Measurements from ENCODE around the gene TMEM121. TPM values are rescaled to one million over a fixed set of nuclear protein-coding genes. Genes with fewer than 3 reads are reported as not detected.
A peak's percentile ranks its signal among the peaks of the same experiment; 100 is the strongest.

Gene TMEM121
- total RNA-seq, 4 donors from 2014 or later: 0.99 to 5.4 (median 4.0) TPM

DNA sequence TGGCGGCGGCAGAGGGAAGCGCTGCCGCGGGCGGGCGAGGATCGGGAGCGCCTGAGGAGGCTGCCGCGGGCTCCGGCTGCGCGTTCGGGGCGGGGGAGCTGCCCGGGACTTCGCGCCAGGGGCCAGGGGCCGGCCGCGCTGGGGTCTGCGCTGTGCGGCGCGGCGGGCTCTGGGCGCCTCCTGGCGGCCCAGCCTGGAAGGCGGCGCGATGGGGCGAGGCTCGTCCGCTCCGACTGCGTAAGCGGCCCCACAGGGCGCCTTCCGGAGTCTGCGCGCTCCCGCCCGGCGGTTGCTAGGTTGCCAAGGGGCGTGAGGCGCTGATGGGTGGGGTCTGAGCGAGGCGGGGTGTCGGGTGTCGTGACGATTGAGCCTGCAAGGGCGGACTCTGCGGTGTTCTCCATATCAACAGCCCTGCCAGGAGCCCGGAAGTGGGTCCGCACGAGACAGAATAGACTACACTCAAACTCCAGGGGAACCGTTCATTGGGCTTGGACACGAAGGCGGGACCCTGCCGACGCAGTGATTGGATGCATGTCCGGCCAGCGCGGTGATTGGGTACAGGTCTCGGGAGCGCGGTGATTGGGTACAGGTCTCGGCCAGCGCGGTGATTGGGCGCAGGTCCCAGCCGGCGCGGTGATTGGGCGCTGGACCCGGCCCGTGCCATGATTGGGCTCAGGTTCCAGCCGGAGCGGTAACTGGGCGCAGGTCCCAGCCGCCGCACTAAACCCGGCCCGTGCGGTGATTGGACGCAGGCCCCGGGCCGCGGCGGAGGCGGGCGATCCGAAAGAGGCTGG, 35.6 kb upstream of the TMEM121 start, which contains the start of gene TEDC1:
TSS of gene TEDC1 (plus strand) at position 675 of the 794 bp plus-strand sequence. CDS start 130 bp downstream, outside the sequence.
- intact Hi-C loops (cut with DNase I; ENCODE audit: low total_unique reads): loop anchor here (10.0 kb wide), 1 partner anchor 116 kb away; no protein-coding TSS in a partner anchor
- peak; percentile 100 for DNase-seq (ENCODE audit: low spot score in 2 of 2)
- no peak for TF ChIP-seq POLR2A (IDR thresholded peaks at IDR 0.05)
- TF ChIP-seq, protein P1, sequence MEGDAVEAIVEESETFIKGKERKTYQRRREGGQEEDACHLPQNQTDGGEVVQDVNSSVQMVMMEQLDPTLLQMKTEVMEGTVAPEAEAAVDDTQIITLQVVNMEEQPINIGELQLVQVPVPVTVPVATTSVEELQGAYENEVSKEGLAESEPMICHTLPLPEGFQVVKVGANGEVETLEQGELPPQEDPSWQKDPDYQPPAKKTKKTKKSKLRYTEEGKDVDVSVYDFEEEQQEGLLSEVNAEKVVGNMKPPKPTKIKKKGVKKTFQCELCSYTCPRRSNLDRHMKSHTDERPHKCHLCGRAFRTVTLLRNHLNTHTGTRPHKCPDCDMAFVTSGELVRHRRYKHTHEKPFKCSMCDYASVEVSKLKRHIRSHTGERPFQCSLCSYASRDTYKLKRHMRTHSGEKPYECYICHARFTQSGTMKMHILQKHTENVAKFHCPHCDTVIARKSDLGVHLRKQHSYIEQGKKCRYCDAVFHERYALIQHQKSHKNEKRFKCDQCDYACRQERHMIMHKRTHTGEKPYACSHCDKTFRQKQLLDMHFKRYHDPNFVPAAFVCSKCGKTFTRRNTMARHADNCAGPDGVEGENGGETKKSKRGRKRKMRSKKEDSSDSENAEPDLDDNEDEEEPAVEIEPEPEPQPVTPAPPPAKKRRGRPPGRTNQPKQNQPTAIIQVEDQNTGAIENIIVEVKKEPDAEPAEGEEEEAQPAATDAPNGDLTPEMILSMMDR (IDR thresholded peaks at IDR 0.05): peak in 1 of 3 donors; percentile 39
- H3K4me3 ChIP-seq (ENCODE audit: low read depth, poor library complexity, severe bottlenecking): peak within 1 kb of the TSS; percentile 33
- 0 to 1% methylated on average over 13 to 56 of the region's 94 CpGs for WGBS, 2 donors

DNA sequence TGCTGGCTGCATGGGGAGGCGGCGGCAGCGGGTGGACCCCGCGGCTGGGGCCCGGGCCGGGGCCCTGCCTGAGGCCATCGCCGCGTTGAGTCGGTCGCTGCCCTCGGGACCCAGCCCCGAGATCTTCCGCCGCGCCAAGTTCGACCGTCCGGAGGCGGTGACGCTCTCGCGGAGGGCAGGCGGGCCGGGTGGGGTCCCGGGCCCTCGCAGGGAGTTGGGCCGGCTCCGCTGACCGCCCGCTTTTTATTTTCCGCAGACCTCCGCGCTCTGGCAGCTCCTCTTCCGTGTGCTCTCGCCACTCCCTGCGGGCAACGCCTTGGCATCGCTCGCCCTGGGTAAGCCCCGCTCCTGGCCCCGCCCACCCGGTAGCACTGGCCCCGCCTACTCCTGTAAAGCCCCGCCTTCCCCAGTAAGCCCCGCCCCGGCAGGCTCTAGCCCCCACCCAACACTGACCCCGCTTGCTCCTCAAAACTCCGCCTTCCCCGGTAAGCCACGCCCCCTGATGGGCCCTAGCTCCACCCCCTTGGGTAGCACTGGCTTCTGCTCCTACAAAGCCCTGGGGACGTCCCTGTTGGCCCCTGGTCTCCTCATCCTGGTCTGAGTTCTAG, 34.9 kb upstream of the TMEM121 start:
- intact Hi-C loops (cut with DNase I; ENCODE audit: low total_unique reads): loop anchor here (10.0 kb wide), 1 partner anchor 117 kb away; no protein-coding TSS in a partner anchor
- 2% methylated on average over 23 to 36 of the region's 53 CpGs for WGBS, 2 donors
- peak; percentile 77 to 96 for DNase-seq (ENCODE audit: low spot score in 2 of 2)
- peak overlapping the region; percentile 33 for H3K4me3 ChIP-seq (ENCODE audit: low read depth, poor library complexity, severe bottlenecking)
- TF ChIP-seq, protein P1 (IDR thresholded peaks at IDR 0.05): no peak
- no peak for TF ChIP-seq POLR2A (IDR thresholded peaks at IDR 0.05)

- WGBS, 2 donors: 52 to 61% methylated on average over 15 to 22 of the region's 24 CpGs
- intact Hi-C loops (cut with DNase I; ENCODE audit: low total_unique reads): loop anchor here (10.0 kb wide), 1 partner anchor 118 kb away; no protein-coding TSS in a partner anchor
- peak; percentile 43 to 90 for DNase-seq (ENCODE audit: low spot score in 2 of 2)
- no peak for TF ChIP-seq POLR2A (IDR thresholded peaks at IDR 0.05)
- no peak overlapping the region for H3K4me3 ChIP-seq (ENCODE audit: low read depth, poor library complexity, severe bottlenecking)
Observed at GRCh38 chr14:105492031-105492970, 34.1 kb upstream of the TMEM121 start.

DNA sequence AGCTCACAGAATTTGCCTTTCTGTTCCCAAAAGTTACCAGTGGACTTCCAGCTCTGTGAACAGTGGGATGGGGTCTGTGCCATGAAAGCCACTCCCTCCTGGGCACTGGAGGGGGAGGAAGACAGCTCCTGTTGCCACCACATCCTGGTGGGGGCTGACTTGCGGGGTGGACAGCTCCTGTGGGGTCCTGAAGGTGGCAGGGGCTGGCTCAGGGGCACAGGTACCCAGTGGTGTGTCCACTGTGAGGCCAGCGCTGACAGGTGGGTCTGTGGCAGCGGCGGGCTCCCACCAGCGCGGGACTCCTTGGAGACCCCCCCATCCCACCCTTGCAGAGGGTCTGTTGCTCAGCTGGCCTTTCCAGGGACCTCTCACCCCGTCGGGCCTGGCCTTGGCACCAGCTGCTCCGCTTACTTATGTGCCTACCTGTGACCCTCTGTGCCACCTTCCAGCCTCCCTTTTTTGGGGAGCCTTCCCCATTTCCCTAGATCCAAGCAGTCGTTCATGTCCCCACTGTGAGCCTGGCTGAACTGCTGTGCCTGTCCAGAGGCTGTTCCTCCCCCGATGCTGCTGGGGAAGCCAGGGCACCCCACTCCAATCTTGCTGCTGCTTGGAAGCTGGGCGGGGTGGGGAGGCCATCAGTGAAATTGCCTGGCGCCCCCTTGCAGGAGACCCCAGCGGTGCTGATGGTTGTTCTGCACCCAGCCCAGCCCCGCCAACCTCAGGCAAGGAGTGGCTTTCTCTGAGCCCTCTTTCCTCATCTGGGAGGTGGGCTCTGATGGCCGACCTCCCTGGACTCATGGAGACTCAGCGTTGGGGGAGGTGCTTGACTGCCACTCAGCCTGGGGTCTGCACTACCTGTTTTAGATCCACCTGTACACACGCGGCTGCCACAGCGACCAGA, 33.2 kb upstream of the TMEM121 start:
- DNase-seq (ENCODE audit: low spot score in 2 of 2): peak in 1 of 2 donors; percentile 86
- no peak overlapping the region for H3K4me3 ChIP-seq (ENCODE audit: low read depth, poor library complexity, severe bottlenecking)
- TF ChIP-seq, protein P1 (IDR thresholded peaks at IDR 0.05): no peak
- no peak for TF ChIP-seq POLR2A (IDR thresholded peaks at IDR 0.05)
- intact Hi-C loops (cut with DNase I; ENCODE audit: low total_unique reads): loop anchor here (10.0 kb wide), 1 partner anchor 118 kb away; no protein-coding TSS in a partner anchor
- 86 to 89% methylated on average over 18 to 20 of the region's 20 CpGs for WGBS, 2 donors

DNA sequence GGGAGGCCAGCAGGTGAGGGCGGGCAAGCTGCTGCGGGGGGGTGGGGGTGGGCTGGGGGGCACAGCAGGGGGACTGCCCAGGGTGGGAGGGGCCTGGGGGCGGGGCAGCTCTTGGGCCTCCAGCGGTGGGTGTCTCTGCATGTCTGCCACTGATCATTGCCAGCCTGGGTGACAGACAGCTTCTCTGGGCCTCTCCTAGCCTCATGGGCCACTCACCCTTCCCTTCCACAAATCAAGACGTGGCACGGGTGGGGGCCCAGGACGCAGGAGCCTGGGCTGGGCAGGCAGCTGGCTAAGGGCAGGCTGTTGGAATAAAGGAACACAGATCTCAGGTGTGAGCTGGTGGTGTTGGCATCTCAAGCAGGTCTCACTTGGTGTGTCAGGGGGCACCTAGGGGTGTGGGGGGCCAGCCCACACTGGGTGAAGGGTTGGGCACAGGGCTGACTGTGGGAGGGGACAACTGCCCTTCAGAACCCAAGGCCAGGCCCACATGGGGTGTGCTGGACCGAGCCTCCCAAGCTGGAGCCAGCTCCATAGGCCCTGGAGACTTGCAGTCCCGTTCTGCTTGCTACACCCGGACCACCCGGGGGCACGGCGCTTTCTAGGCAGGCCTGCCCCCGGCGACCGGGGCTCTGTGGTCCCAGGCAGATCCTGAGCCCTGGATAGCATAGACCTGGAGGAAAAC, 32.3 kb upstream of the TMEM121 start:
- intact Hi-C loops (cut with DNase I; ENCODE audit: low total_unique reads): loop anchor here (10.0 kb wide), 1 partner anchor 119 kb away; no protein-coding TSS in a partner anchor
- WGBS, 2 donors: 79% methylated on average over 10 to 12 of the region's 16 CpGs
- peak in 1 of 2 donors; percentile 84 for DNase-seq (ENCODE audit: low spot score in 2 of 2)
- no peak for TF ChIP-seq POLR2A (IDR thresholded peaks at IDR 0.05)
- TF ChIP-seq, protein P1 (IDR thresholded peaks at IDR 0.05): no peak
- H3K4me3 ChIP-seq (ENCODE audit: low read depth, poor library complexity, severe bottlenecking): no peak overlapping the region
